ENCODE data around the gene PRR15L. TPM values are rescaled to one million over a fixed set of nuclear protein-coding genes. Genes with fewer than 3 reads are reported as not detected.

PRR15L gene
- total RNA-seq, 4 donors from 2014 or later = 0.29 to 2.0 TPM; not detected in 2

DNA sequence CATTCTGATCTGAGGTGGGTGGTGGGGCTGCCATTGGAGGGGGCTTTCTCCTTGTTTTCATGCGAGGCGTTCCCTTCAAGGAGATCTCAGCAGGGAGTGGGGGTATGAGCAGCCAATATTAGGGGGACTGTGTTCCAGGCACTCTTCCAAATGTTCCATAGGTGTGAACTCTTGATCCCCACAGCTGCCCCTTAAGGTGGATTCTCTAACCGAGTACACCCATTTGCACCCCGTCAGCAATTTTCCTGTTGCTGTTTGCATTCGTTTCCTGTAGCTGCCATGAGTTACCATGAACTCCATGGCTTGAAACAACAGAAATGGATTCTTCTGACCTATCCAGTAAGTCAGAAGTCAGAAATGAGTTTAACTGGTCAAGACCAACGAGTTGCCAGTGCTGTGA is 3.7 kb upstream of the PRR15L start:
- intact Hi-C loops (cut with DNase I; ENCODE audit: low total_unique reads) = no loop called here
- no peak for TF ChIP-seq POLR2A (IDR thresholded peaks at IDR 0.05)
- TF ChIP-seq, protein P1, sequence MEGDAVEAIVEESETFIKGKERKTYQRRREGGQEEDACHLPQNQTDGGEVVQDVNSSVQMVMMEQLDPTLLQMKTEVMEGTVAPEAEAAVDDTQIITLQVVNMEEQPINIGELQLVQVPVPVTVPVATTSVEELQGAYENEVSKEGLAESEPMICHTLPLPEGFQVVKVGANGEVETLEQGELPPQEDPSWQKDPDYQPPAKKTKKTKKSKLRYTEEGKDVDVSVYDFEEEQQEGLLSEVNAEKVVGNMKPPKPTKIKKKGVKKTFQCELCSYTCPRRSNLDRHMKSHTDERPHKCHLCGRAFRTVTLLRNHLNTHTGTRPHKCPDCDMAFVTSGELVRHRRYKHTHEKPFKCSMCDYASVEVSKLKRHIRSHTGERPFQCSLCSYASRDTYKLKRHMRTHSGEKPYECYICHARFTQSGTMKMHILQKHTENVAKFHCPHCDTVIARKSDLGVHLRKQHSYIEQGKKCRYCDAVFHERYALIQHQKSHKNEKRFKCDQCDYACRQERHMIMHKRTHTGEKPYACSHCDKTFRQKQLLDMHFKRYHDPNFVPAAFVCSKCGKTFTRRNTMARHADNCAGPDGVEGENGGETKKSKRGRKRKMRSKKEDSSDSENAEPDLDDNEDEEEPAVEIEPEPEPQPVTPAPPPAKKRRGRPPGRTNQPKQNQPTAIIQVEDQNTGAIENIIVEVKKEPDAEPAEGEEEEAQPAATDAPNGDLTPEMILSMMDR (IDR thresholded peaks at IDR 0.05) = no peak
- no peaks in the 10 kb centered on the region for H3K9me3 ChIP-seq

DNA sequence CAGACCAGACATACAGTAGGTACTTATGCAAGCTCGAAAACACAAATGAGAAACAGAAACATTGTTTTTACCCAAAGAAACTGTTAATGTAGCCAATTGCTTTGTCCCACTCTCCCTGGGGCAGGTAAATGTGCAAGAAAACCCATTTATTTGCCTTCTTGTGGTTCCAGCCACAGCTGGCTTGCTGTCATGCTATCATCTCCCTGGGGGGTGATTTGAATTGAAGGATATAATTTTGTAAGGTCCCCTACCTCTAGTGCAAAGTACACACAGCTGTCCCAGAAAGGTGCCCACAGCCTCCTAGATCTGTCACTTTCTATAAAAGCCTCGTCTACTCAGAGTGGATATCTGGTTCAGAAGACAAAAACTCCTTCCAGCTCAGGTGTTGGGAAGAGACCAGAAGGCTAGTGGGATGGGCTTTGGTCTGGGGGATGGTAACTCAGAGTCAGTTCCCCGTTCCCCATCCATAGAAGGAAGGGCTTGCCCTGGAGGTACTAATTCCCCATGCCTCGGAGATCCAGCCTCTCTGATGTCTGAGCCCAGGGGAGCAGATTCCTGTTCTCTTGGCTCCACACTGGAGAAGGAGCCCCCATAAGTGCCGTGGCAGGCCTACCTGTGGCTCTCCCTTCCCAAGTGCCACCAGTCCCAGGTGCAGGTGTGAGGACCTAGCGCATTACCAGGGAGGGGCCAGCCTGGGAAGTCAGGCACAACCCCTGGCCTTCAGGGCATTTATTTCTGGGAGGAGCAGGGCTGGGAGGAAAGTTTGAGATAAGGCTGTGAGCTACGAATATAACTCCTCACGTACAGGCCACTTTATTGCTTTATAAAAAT is 2.4 kb upstream of the PRR15L start:
- intact Hi-C loops (cut with DNase I; ENCODE audit: low total_unique reads) = no loop called here
- Histone ChIP-seq H3K4me3 (no peak overlapping the region), H3K4me1 (no peaks in the 10 kb centered on the region), H3K36me3 (no peaks in the 10 kb centered on the region), H3K27ac (no peak overlapping the region), H3K27me3 (no peaks in the 10 kb centered on the region), H3K9me3 (no peaks in the 10 kb centered on the region)
- no peak for DNase-seq
- TF ChIP-seq POLR2A (IDR thresholded peaks at IDR 0.05) = no peak
- TF ChIP-seq, protein P1 (IDR thresholded peaks at IDR 0.05) = no peak

More for the DNA sequence above, 3.7 kb upstream of the PRR15L start:
- Histone ChIP-seq H3K36me3 (no peaks in the 10 kb centered on the region), H3K4me1 (no peaks in the 10 kb centered on the region), H3K27me3 (no peaks in the 10 kb centered on the region), H3K4me3 (no peak overlapping the region), H3K27ac (no peak overlapping the region)
- no peak for DNase-seq

DNA sequence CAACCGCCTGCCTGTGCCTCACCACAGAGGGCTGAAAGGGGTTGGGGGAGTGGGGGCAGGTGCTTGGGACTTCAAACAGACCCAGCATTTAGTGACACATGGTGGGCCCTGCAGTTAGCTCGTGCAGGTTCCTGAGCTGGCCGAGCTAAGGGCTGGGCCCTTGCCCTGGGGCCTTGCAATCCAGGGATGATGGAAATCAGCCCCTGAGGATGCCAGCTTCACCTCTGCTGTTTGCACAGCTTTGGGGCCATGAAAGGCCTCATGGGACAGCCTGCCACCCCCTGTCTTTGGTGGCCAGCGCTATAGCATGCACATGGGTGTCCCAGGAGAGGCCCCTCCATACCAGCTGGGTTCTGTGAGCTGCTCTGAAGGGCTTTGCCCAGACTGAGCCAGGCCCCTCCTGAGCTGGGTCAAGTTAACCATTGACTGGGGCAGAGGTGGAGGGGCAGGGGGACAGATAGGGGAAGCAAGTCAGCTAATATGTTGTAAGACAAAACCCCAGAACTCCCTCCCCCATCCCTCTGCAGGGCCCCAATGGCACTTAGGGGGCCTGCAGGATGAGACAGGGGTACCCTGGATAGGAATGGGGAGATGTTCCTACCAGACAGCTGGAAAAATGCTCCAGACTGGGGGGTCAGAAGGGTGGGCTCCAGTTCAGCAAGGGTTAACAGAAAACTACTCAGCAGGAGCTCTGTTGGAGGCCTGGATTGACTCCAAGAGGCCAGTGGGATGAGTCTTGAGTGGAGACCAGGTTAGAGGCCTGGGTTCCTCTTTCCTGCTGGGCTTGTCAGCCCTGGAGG is 692 bp downstream of the PRR15L start:
- intact Hi-C loops (cut with DNase I; ENCODE audit: low total_unique reads) = no loop called here
- H3K27ac ChIP-seq = no peak overlapping the region

DNA sequence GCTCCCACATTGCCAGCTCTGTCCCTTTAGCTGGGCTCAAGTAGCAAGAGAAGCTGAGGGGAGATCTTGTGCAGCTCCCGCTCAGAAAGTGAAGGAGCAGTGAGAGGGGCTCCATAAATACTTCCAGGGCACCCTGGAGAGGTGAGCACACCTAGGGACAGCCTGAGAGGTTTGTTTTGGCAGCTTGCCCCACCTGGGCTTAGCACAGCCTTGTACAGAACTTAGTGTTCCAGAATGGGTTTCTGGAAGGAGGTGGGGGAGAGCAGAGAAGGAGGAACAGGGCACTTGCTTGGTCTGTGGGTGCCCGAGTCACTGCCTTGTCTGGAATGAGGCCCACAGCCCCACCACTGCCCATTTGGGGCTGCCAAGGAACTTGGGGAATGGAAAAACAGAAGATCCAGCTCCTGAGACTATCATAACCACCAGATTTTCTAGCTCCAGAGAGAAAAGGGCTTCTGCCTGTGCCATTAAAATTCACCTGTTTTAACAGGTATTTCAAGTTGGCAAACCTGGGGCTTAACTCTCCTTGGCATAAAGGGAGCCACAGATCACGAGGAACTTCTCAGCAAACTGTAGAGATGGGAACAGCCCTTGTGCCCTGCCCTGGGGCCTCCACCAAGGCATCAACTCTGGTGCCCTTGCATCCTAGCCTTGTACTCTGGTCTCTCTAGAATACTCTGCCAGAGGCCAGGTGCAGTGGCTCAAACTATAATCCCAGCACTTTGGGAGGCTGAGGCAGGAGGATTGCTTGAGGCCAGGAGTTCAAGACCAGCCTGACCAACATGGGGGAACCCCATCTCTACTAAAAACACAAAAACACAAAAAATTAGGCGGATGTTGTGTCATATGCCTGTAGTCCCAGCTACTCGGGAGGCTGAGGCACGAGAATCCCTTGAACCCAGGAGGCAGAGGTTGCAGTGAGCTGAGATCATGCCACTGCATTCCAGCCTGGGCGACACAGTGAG is 1.9 kb downstream of the PRR15L start:
- no peaks in the 10 kb centered on the region for H3K27me3 ChIP-seq
- intact Hi-C loops (cut with DNase I; ENCODE audit: low total_unique reads) = no loop called here
- no peak for TF ChIP-seq POLR2A (IDR thresholded peaks at IDR 0.05)
- TF ChIP-seq, protein P1 (IDR thresholded peaks at IDR 0.05) = no peak
- DNase-seq = no peak
- no peak overlapping the region for H3K27ac ChIP-seq
- H3K4me1 ChIP-seq = no peaks in the 10 kb centered on the region
- no peaks in the 10 kb centered on the region for H3K36me3 ChIP-seq
- H3K4me3 ChIP-seq = no peak overlapping the region
- H3K9me3 ChIP-seq = no peaks in the 10 kb centered on the region

More for the DNA sequence above, 692 bp downstream of the PRR15L start:
- Histone ChIP-seq H3K4me3 (no peak overlapping the region), H3K36me3 (no peaks in the 10 kb centered on the region), H3K9me3 (no peaks in the 10 kb centered on the region), H3K4me1 (no peaks in the 10 kb centered on the region), H3K27me3 (no peaks in the 10 kb centered on the region)
- DNase-seq = no peak
- TF ChIP-seq, protein P1 (IDR thresholded peaks at IDR 0.05) = no peak
- no peak for TF ChIP-seq POLR2A (IDR thresholded peaks at IDR 0.05)
